SK-N-SH treated with all-trans-retinoic acid at 6 μM for 48 hours (cell line): ENCODE measurements around the gene ABI1.

Source experiments
- ATAC-seq: fragments of 200-7000 bp; cut with Tn5 transposase; 3 replicates; pipeline ENCODE4 v1.9.1; 2020; ENCODE audit warnings: mild to moderate bottlenecking, moderate library complexity
- ARNTL ChIP-seq: fragments of 450-650 bp; formaldehyde crosslinking; IDR thresholded peaks from 2 replicates; pipeline ENCODE4 v1.5.0; 2020; ENCODE audit warnings: low read depth, mild to moderate bottlenecking, moderate library complexity, borderline replicate concordance
- GLIS3 ChIP-seq: fragments of 250-450 bp; sonication (Bioruptor Pico); IDR thresholded peaks from 2 replicates; pipeline ENCODE4 v1.5.0; 2020; ENCODE audit warnings: mild to moderate bottlenecking, moderate library complexity
- ISL1 ChIP-seq: fragments of 250-450 bp; sonication (Bioruptor Pico); IDR thresholded peaks from 2 replicates; pipeline ENCODE4 v2.1.2; 2022; ENCODE audit warnings: mild to moderate bottlenecking, moderate library complexity
- OSR1 ChIP-seq: fragments of 250-450 bp; sonication (Bioruptor Pico); IDR thresholded peaks from 2 replicates; pipeline ENCODE4 v1.8.0; 2022; ENCODE audit warnings: moderate library complexity, mild to moderate bottlenecking, inconsistent platforms
- SNAI2 ChIP-seq: fragments of 250-450 bp; sonication (Bioruptor Pico); IDR thresholded peaks from 2 replicates; pipeline ENCODE4 v1.5.0; 2020; ENCODE audit warnings: mild to moderate bottlenecking, moderate library complexity
- TCF4 ChIP-seq: fragments of 250-450 bp; sonication (Bioruptor Pico); IDR thresholded peaks from 2 replicates; pipeline ENCODE4 v1.8.0; 2021; ENCODE audit warnings: mild to moderate bottlenecking, moderate library complexity, borderline replicate concordance
- TOX ChIP-seq: fragments of 250-450 bp; sonication (Bioruptor Pico); IDR thresholded peaks from 2 replicates; pipeline ENCODE4 v1.8.0; 2021; ENCODE audit warnings: mild to moderate bottlenecking, moderate library complexity, borderline replicate concordance
- ZC3H10 ChIP-seq: fragments of 250-450 bp; sonication (Bioruptor Pico); IDR thresholded peaks from 2 replicates; pipeline ENCODE4 v1.5.1; 2021; ENCODE audit warnings: mild to moderate bottlenecking, moderate library complexity
- ZFP3 ChIP-seq: fragments of 250-450 bp; sonication (Bioruptor Pico); IDR thresholded peaks from 2 replicates; pipeline ENCODE4 v1.5.0; 2020; ENCODE audit warnings: mild to moderate bottlenecking, moderate library complexity
- ZFP30 ChIP-seq: fragments of 450-650 bp; formaldehyde crosslinking; IDR thresholded peaks from 2 replicates; pipeline ENCODE4 v1.5.0; 2022; ENCODE audit warnings: mild to moderate bottlenecking, moderate library complexity
- ZNF565 ChIP-seq: fragments of 450-650 bp; formaldehyde crosslinking; conservative IDR thresholded peaks from 2 replicates; pipeline ENCODE4 v1.5.0; 2020; ENCODE audit warnings: low read depth, mild to moderate bottlenecking, moderate library complexity
- ZNF70 ChIP-seq: fragments of 450-650 bp; formaldehyde crosslinking; IDR thresholded peaks from 2 replicates; pipeline ENCODE4 v1.5.0; 2020; ENCODE audit warnings: mild to moderate bottlenecking, moderate library complexity
- ZNF8 ChIP-seq: fragments of 450-650 bp; formaldehyde crosslinking; IDR thresholded peaks from 2 replicates; pipeline ENCODE4 v1.5.0; 2020; ENCODE audit warnings: mild to moderate bottlenecking, moderate library complexity
- TF ChIP-seq, protein P1 (sequence below): fragments of 250-450 bp; sonication (Bioruptor Pico); IDR thresholded peaks from 2 replicates; pipeline ENCODE4 v1.5.1; 2021; ENCODE audit warnings: mild to moderate bottlenecking, moderate library complexity
- TF ChIP-seq, protein P2 (sequence below): fragments of 250-450 bp; sonication (Bioruptor Pico); IDR thresholded peaks from 2 replicates; pipeline ENCODE4 v1.5.0; 2020; ENCODE audit warnings: mild to moderate bottlenecking, moderate library complexity
- TF ChIP-seq, protein P3 (sequence below): fragments of 250-450 bp; sonication (Bioruptor Pico); IDR thresholded peaks from 2 replicates; pipeline ENCODE4 v1.5.1; 2020; ENCODE audit warnings: low read depth, mild to moderate bottlenecking, moderate library complexity

The ABI1 gene

DNA sequence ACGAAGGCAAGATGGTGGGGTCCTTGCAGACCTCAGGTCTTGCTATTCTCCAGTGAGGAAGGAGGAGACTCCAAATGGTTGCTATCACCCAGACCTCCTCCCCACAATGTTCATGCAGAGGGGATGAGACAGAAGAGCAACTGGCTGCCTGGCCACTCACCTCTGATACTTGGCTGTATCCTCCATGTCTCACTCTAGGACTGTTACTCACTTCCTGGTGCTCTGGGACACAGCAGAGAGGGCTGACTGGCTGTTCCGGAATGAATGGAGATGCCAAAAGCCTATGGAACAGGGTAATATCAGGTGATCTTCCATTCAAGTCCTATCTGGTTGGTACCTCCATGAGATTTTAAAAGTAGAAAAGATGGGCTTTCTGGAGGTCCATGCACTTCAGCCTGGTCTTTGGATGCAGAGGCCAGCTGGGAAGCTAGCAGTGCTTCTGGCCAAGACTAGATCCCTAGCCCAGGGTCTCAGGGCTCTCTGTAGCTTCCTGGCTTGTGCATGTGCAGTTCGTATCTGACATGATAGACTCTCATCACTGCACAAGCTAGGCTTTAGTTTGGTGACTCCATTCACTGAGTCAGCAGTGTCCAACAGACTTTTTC, 27.0 kb upstream of the ABI1 start:
- TF ChIP-seq TCF4 (CRISPR knock-in tag) (no peak), OSR1 (CRISPR knock-in tag) (no peak), ZC3H10 (no peak), ZNF565 (CRISPR knock-in tag) (no peak)
- no peak for ATAC-seq

DNA sequence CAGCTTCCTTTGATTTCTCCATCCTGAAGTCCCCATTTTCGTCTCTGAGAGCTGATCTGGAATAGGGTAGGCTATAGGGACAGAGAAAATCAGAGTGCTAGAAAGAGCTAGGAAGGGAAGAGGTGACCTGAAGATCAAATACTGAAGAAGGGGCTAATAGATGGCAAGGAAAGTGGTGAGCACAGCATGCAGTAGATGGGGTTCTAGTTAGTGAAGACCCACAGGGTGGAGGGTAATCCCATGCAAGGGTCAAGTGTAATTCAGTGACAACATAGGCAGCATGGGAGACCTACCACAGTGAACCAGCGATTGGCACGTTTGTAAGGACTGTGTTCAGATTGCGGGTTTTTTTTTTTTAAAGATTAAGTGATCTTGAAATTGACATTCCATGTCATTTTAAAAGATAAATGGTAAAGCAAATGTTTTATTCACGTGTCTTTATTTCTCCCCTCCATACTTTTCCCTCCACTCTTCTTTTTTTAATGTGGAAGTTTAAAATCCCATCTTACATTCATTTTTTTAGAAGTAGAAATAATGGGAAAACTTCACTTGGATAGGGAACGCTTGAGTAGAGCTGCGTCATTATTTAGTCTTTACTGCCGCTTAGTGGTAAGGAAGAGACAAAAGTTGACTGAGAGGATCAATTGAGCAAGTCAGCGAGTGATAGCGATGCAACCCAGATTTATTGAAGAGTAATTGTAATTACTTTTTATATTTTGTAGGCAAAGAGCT, 21.0 kb upstream of the ABI1 start:
- peak; percentile 98 for ATAC-seq

DNA sequence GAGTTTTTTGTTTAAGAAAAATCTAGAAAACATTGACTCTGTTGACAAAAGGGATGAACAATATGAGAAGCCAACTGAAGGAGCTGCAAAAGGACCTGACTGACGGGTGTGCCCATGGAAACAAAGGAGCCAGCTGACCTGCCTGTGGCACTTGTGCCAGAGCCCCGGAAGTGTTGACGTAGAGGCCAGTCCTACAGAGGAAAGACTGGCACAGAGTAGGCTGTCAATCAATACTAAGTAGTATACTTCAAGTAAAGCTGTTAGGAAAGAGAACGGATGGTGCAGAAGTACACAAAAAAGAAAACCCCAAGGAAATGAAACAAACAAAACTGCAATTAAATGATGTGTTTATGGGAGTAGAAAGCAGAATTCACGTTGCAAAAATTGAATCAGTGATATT, 19.0 kb upstream of the ABI1 start:
- TF ChIP-seq, protein P1, sequence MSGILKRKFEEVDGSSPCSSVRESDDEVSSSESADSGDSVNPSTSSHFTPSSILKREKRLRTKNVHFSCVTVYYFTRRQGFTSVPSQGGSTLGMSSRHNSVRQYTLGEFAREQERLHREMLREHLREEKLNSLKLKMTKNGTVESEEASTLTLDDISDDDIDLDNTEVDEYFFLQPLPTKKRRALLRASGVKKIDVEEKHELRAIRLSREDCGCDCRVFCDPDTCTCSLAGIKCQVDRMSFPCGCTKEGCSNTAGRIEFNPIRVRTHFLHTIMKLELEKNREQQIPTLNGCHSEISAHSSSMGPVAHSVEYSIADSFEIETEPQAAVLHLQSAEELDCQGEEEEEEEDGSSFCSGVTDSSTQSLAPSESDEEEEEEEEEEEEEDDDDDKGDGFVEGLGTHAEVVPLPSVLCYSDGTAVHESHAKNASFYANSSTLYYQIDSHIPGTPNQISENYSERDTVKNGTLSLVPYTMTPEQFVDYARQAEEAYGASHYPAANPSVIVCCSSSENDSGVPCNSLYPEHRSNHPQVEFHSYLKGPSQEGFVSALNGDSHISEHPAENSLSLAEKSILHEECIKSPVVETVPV (CRISPR knock-in tag) = no peak
- TF ChIP-seq ZNF8 = no peak
- TF ChIP-seq ISL1 (CRISPR knock-in tag) = no peak
- no peak for TF ChIP-seq TOX (CRISPR knock-in tag)
- TF ChIP-seq GLIS3 (CRISPR knock-in tag) = no peak
- no peak for TF ChIP-seq OSR1 (CRISPR knock-in tag)
- ATAC-seq = no peak

More for the DNA sequence above, 21.0 kb upstream of the ABI1 start:
- TF ChIP-seq ZNF565 (CRISPR knock-in tag) (no peak), ISL1 (CRISPR knock-in tag) (no peak)
- TF ChIP-seq, protein P2, sequence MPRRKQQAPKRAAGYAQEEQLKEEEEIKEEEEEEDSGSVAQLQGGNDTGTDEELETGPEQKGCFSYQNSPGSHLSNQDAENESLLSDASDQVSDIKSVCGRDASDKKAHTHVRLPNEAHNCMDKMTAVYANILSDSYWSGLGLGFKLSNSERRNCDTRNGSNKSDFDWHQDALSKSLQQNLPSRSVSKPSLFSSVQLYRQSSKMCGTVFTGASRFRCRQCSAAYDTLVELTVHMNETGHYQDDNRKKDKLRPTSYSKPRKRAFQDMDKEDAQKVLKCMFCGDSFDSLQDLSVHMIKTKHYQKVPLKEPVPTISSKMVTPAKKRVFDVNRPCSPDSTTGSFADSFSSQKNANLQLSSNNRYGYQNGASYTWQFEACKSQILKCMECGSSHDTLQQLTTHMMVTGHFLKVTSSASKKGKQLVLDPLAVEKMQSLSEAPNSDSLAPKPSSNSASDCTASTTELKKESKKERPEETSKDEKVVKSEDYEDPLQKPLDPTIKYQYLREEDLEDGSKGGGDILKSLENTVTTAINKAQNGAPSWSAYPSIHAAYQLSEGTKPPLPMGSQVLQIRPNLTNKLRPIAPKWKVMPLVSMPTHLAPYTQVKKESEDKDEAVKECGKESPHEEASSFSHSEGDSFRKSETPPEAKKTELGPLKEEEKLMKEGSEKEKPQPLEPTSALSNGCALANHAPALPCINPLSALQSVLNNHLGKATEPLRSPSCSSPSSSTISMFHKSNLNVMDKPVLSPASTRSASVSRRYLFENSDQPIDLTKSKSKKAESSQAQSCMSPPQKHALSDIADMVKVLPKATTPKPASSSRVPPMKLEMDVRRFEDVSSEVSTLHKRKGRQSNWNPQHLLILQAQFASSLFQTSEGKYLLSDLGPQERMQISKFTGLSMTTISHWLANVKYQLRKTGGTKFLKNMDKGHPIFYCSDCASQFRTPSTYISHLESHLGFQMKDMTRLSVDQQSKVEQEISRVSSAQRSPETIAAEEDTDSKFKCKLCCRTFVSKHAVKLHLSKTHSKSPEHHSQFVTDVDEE (CRISPR knock-in tag) = no peak
- TF ChIP-seq, all 23 proteins: peak for 0

DNA sequence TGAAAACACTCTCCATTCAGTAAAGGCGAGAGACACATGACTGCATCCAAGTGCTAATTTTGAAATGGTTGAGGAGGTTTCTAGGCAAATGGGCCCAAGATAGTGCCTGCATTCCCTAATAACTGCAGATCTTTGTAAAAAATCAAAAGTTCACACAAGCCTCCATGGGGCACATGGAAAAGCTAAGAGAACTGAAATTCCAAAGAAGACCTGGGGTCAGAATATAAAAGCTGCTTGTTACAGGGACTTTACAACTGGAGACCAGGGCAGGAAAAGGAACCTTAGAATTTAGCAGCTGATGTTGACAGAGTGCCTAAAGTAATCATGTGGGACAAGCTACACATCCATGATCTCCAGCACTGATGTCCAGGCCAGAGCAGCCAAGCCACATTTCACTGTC, 10.0 kb upstream of the ABI1 start:
- TF ChIP-seq, protein P3, sequence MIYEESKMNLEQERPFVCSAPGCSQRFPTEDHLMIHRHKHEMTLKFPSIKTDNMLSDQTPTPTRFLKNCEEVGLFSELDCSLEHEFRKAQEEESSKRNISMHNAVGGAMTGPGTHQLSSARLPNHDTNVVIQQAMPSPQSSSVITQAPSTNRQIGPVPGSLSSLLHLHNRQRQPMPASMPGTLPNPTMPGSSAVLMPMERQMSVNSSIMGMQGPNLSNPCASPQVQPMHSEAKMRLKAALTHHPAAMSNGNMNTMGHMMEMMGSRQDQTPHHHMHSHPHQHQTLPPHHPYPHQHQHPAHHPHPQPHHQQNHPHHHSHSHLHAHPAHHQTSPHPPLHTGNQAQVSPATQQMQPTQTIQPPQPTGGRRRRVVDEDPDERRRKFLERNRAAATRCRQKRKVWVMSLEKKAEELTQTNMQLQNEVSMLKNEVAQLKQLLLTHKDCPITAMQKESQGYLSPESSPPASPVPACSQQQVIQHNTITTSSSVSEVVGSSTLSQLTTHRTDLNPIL (CRISPR knock-in tag) = no peak
- TF ChIP-seq ZNF8 = no peak
- ATAC-seq = no peak

DNA sequence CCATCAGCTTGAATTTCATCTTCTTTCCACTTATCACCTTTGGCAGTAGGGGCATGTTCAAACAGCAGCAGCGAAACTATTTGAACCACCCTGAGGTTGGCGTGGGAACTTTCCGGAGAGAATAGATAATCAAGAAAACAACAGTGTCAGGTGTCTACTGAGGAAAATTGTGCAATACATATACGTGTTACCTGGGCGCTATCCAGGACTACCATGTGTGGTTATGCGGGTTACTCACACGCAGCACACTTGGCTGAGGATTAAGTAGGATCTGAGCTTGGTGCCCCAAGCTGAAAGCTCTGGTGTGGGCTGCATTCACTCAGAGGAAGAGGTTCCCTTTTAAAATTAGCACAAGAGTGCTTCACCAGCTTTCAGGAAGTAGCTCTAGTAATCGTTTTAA, 8.8 kb upstream of the ABI1 start:
- no peak for TF ChIP-seq SNAI2 (CRISPR knock-in tag)
- TF ChIP-seq ISL1 (CRISPR knock-in tag) = no peak
- no peak for ATAC-seq

DNA sequence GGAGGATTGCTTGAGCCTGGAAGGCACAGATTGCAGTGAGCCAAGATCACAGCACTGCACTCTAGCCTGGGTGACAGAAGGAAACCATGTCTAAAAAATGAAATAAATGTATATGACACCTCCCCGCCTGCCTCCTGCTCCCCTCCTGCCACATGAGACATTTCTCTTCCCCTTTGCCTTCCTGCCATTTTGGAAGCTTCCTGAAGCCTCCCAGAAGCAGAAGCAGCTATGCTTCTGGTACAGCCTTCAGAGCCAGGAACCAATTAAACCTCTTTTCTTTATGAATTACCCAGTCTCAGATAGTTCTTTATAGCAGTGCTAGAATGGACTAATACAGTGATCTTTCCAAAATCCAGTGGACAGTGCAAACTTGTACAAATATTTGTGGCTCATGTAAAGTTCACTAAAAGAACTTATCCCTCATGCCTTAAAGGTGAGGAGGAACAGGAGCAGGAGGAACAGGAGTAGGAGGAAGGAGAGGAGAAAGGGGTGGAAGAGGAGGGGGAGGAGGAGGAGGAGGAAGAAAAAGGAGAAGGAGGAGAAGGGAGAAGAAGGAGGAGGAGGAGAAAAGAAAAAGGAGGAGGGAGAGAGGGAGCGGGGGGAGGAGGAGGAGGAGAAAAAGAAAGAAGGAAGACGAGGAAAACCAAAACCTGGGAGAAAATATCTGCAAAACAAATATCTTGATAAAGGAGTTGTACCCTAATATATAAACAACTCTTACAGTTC, 2.8 kb upstream of the ABI1 start:
- TF ChIP-seq OSR1 (CRISPR knock-in tag) = no peak
- no peak for TF ChIP-seq ZFP3
- TF ChIP-seq ZFP30 (CRISPR knock-in tag) = no peak
- TF ChIP-seq, protein P2 (CRISPR knock-in tag) = no peak
- no peak for TF ChIP-seq ZNF70 (CRISPR knock-in tag)
- TF ChIP-seq, protein P1 (CRISPR knock-in tag) = no peak
- no peak for TF ChIP-seq ARNTL (CRISPR knock-in tag)
- no peak for ATAC-seq
